Stimulated activated CD4-positive, alpha-beta T cell treated with anti-CD3 and anti-CD28 coated beads, Interleukin-4, amount 100 ng/mL, for 48 hours (primary cell): Measurements from ENCODE around the gene DCC.
"Not testable (repeated sequence)": the region's sequence is repeated elsewhere in the genome, so short reads cannot be mapped to it uniquely, and the experiment has no call there.

Experiments used
- DNase-seq, 2 donors: peaks; one replicate each; pipeline ENCODE4 v3.0.0-alpha.2; 2020; ENCODE audit warnings: low read depth in 2 of 2

DCC gene

DNA sequence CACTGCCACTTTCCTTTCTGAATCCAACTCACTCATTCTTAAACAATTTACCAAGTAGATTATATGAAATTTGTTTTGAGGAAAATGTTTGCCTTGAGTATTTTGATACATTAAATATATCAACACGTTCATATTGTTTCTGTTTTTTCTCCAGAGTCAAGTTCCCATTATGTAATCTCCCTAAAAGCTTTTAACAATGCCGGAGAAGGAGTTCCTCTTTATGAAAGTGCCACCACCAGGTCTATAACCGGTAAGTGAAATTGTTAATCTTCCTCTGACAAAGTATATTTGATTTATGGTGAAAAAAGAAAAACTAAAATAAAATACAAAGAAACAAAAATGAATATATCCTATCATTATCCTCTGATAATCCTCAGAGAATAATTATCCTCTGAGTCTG, 1045.9 kb downstream of the DCC start:
- no peak for DNase-seq

DNA sequence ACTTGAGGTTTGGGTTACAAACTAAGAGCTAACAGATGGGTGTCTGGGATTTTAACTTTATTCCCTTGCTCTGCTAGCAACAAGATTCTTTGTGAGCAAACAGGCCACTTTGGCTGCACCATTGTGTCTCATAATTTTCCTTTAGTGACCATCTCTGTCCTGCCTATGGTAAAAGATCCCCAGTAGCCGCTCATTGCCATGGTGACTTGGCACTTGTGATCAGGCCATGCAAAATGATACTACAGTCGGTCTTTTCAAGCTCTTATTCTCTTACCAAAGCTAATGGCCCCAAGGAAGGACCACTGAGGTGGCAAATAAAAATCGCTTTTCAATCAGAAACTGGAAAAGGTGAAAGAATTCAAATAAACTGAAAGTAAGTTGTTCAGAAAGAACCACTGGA, 1047.6 kb downstream of the DCC start:
- DNase-seq, result no peak

DNA sequence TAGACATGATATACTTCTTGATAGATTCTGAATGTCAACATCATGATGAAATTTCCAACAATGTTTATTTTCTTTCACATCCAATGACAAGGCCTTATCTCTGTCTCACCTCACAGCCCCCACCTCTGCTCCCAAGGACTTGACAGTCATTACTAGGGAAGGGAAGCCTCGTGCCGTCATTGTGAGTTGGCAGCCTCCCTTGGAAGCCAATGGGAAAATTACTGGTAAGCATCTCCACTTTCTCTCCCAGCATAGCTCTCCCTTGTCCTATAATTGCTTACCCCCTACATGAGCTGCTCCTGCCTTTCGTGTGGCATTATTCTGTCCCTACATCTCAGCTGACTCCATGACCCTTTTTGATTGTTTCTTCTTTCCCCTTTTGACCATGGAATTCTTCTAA, 1062.7 kb downstream of the DCC start:
- no peak for DNase-seq

DNA sequence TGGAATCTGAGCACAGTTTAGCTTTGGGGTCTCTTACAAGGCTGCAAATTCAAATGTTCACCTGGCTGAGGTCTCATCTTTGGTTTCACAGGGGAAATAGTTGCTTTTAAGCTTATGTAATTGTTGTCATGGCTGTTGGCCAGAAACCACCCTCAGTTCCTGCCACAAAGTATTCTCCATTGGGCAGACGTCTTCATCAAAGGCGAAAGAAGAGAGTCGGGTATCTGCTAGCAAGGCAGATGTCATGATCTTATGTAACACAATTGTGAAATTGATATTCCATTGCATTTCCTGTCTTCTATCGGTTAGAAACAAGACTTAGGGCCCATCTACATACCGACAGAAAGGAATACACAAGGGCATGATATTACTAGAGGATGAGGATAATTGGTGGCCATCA, 1068.3 kb downstream of the DCC start:
- no peak for DNase-seq

DNA sequence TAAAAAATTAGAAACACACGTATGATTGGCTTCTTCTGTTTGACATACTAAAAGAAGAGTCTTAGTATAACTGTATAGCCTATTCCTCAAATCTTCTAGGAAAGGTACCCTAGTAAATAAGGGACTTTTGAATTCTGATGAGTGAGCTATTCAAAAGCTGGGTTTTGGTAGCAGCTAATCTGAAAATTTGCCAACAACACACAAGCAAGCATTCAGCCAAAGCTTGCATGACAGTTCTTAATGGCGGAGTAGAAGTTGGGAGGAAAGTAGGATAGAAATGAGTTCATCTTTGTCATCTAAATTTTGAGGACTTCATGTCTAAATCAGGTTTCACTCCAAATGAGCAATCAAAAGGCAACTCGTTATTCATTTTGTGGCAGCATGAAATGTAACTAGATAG, 1071.5 kb downstream of the DCC start:
- DNase-seq, result no peak

DNA sequence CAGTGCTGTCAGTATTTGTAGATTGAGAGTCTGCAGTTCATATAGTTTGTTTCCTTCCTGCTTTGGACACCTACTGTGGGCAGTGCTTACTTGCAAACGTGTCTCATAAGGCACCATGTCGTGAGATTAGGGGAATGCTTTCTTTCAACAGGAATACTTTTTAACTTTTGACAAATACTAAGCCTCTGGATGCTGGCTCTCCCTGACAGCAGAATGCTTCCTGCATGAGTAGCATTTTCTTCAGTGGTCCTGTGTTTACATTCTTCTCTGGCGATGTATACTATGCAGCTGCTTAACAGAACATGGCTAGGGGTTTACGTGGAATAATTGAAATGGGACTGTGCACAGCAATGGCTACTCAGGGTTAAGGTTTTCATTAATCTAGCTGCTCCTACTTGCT, 1077.0 kb downstream of the DCC start:
- DNase-seq, result no peak

DNA sequence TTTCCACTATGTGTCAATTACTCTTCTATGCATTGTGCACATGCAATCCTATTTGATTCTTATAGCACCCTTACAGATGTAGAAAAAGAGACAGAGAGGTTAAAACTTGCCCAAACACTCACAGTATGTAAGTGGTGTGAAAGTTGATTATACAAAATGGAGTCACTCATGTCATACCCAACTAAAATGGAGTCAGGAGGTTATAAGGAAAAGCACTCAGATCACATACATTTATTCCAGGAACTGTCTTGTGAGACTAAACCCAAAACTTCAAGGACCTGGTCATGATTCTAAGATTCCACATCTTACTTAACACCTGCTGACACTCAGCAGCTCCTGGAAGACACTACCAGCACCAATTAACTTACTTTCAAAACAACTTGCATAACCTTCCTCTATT, 1081.9 kb downstream of the DCC start:
- DNase-seq, result no peak

DNA sequence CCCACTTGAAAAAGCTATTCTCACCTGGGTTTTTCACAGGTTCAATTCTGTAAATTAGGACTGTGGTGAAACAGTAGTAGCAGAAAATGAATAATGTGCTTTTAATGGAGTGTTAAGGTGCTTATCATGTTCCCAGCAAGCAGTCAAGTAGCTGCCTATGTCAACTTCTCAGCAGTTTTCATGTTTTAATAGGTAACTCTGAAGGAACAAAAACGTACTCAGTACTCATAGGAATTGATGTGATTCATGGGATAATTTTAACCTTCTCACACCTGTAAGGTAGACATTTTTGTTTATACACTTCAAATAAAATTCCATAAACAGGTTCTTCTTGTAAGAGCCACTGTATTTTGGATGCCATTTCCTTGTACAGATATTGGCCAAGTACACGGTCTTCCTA, 1082.9 kb downstream of the DCC start:
- no peak for DNase-seq

DNA sequence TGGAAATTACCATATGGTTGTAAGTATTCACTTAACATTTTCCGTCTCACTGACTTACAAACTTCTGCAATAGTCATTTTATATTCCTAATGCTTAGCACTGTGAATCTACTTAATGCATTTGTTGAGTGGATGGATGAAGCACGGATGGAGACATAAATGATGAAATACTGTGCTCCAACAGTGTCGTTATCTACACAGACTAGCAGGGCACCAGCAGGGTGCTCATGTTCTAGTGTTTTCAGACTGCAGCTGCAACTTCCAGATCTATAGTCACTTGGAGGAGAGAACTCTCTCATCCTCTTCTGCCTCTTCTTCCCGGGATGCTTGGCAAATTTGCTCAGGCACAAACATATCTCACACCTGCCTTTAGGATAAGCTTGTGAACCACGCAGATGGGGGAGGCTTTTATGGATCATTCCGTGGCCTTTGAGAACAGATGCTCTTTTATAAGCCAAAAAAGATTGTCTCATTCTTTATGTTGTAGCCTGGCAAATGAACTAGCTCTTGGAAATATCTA, 1086.7 kb downstream of the DCC start:
- no peak for DNase-seq

DNA sequence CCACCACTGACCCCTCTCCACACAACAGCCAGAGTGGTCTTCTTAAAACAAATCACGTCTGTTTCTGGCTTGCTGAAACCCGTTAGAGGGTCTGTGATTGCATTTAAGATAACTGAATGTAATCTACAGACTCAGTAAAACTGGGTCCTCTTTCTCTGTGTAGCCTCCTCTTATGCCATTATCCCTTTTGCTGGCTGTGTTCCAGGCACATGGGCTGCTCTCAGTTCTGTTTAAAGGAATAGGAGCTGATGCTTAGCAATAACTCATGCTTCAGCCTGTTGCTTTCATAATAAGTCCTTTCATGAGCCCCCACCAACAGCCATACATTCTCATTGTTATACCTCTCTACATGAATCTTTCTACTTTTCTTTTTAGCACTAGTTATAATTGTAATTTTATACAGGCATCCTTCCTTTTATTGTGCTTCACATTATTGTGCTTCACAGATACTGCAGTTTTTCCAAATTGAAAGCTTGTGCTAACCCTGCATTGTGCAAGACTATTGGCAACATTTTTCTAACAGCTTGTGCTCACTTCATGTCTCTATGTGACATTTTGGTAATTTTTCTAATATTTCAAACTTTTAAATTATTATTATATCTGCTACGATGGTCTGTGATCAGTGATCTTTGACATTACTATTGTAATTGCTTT, 1101.9 kb downstream of the DCC start:
- DNase-seq, result no peak

DNA sequence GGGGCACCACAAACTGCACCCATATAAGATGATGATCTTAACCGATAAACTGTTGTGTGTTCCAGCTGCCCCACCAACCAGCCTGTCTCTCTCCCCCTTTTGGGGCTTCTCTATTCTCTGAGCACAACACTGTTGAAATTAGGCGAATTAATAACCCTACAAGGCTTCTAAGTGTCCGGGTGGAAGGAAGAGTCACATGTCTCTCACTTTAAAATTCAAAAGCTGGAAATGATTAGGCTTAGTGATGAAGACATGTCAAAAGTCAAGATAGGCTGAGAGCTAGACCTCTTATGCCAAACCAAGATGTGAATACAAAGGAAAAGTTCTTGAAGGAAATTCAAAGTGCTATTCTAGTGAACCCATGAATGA, 1102.4 kb downstream of the DCC start:
- DNase-seq, result no peak

DNA sequence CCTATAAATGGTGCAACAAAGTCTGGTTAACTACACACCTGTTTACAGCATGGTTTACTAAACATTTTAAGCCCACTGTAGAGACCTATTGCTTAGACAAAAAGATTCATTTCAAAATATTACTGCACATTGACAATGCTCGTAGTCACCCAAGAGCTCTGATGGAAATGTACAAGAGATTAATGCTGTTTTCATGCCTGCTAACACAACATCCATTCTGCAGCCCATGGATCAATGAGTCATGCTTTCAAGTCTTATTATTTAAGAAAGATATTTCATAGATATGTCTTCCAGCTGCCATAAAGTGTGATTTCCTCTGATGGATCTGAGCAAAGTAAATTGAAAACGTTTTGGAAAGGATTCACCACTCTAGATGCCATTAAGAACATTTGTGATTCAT, 1103.3 kb downstream of the DCC start:
- no peak for DNase-seq

DNA sequence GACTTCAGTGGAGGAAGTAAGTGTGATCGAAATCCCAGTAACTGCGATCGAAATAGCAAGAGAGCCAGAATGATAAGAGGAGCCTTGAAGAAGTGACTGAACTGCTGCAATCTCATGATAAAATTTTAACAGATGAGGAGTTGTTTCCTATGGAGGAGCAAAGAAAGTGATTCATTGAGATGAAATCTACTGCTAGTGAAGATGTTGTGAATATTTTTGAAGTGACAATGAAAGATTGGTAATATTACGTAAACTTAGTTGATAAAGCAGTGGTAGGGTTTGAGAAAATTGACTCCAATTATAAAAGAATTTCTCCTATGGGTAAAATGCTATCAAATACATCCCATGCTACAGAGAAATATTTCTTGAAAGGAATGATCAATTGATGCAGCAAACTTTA, 1103.8 kb downstream of the DCC start:
- no peak for DNase-seq

DNA sequence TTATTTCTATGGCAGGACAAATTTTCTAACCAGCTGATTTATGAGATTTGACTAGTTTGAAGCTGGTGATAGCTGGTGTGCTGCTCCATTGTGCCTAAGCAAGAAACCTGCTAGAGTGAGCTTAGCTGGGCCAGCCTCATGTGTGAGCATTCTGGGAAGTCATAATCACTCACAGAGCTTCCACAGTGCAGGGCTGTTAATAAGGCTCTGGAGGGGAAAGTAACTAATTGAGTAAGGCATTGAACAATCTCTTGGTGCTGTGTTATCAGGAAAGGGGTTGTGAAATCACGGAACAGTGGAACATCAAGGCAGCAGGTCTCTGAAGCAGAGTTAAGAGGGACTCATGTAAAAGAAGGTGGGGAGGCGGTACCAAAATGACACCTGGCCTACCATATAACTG, 1111.9 kb downstream of the DCC start:
- no peak for DNase-seq

DNA sequence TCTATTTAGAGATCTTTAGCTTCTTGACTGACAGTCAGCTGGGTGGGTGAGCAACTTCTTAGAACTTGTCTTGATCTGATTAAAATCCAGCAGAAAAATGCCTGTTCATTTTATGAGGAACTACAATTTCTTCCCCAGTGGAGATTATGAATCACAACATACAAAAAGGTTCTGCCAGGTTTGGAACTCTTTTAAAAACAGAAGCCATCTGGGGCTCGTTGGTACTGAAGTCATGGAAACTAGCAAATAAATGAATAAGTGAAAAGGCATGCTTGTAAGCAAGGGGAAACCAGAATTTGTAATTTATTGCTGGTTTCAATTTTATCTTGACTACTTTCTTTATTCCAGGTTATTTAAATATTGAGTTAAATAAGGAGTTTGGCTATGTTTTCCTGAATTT, 1117.1 kb downstream of the DCC start:
- DNase-seq, result no peak

DNA sequence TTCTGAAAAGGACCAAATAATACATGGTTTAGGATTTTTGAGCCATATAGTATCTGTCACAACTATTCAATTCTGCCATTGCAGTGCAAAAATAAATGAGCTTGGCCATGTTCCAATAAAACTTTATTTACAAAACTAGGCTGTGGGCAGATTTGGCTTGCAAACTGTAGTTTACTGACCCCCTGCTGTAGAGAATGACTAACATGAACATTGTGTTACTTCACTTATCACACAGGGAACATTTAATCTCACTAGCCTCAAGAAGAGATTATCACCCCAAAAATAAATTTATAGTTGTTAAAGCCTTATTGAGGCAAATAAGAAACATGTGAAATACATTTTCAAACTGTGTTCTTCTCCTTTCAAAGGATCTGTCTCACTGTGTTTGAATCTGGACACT, 1118.3 kb downstream of the DCC start:
- no peak for DNase-seq

DNA sequence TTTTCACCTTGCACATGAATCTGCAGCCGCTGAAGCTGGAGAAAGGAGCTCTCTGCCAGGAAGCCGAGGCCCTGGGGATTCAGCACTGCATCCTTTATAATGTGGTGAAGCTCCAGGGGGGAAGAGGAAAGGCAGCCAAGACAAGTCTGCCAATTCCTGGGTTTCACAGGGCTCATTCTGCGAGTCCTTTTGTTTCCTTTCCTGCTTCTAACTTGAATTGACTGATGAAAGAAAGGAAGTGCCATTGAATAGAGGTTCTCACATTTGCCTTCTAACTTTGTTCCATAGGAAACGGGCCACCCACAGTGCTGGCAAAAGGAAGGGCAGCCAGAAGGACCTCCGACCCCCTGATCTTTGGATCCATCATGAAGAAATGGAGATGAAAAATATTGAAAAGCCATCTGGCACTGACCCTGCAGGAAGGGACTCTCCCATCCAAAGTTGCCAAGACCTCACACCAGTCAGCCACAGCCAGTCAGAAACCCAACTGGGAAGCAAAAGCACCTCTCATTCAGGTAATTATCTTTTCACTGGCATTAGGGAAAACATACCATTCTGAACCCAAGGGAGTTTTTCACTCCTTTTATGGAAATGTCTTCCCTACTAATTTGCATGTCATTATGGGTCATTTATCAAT, 1119.1 kb downstream of the DCC start:
- no peak for DNase-seq

DNA sequence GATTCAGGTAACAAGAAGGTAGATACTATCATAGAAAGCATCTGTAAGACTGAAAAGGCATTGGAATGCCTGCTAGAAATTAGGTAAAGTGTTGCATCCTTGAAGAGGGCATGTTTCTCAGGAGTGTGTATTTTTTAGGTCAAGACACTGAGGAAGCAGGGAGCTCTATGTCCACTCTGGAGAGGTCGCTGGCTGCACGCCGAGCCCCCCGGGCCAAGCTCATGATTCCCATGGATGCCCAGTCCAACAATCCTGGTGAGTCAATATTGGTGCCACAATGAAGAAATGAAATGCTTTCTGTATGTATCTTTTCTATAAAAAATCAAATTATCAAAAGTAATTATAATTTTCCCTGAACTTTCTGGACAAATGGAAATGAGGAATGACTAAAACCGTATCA, 1127.8 kb downstream of the DCC start:
- DNase-seq, result no peak

DNA sequence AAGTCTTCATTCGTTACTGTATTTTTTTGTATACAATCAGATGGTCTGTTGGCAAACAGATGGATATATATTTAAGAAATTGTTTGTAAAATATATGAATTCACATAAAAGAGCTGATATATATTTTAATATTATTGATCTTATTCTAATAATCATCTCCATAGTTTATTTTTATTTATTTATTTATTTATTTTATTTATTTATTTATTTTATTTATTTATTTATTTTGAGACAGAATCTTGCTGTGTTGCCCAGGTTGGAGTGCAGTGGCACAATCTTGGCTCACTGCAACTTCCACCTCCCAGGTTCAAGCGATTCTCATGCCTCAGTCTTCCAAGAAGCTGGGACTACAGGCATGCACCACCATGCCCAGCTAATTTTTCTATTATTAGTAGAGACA, 1128.2 kb downstream of the DCC start:
- not testable (repeated sequence) for DNase-seq

DNA sequence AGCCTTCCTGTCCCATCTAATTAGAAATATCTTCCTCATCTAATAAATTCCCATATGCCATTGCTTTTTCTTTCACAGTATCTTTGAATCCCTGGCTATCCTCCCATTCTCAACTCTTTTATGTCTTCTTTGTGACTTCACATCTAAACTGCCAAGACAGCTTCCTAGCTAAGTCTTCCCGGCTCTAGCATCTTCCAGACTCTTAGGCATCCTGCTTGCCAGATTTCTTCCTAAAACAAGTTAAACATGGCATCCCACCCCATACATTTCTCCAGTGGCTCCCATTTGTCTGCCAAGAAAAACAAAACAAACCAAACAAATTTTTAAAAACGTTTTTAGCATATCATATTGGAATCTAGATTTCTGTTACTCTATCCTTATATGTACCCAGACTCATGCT, 1132.5 kb downstream of the DCC start:
- no peak for DNase-seq

DNA sequence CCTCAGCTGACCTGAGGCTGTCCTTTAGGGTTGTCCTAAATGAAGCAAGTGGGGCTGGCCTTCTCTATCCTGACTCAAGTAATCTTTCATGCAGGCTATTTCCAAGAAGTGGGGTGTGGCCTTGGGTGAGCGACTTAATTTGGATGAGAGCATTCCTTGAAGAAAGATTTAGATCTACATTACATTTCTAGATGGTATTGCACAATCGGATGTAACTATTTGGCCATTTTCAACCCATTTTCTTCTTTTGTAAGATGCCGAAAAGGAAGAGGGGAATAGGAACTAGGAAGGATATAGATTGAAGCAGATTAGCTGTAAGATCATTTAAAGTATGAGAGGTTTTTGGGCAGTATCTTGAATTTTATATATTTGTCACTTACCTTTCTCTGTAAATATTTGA, 1138.2 kb downstream of the DCC start:
- no peak for DNase-seq

DNA sequence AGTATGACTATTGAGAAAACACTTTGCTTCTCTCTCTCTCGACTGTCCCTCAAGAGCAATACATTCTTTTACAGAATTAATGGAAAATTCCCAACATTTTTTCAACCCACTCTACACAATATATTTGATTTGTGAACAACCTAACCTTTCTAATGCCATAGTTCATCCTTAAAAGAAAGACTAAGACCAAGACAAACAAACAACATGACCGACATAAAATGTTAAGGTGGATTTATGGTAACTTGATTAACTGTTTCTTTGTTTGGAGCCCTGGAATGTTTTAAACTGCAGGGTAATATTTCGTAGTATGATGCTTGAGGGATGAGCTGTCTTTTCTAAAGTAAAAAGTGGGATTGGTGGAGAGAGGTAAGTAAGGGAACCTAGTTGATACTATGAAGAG, 1146.3 kb downstream of the DCC start:
- no peak for DNase-seq

DNA sequence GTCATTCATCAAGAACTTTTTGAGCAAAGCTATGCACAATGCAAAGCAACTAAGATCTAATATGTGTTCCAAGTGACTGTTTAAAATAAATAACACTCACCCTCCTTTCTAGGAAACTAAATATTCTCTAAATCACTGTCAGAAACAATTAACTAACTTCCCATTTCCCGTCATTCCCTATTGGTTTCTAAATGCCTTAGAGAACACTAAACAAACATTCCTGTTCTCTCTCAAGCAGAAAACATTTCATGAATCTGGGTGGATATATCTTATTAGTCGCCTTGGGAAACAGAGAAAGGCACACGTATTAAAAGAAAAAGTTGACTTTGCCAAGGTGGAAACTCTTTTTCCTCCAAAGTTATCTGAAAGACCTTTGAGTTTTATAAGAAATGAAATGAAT, 1149.3 kb downstream of the DCC start:
- no peak for DNase-seq

DNA sequence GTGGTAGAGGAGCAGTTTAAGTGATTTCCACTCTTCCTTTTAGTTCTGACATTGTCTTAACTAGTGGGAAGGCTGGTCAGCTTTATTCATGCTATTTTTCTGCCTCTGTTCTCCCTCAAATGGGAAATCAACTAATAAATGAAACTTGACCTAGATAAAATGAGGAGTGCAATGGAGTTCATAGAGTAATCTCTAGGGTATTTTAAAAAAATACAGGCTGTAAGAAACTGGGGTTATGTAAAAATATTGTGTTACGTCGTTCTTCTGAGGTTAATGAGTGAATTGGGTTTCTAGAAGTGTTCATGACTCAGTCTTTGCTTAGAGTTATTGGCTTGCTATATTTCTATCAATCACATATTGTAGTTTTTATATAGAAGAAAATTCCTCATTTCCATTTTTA, 1150.0 kb downstream of the DCC start:
- no peak for DNase-seq
